Nephron progenitor cell (in vitro differentiated cells): ENCODE measurements around the gene PDZD4.

ENCODE experiments used
- DNase-seq: peaks from one replicate; pipeline ENCODE4 v3.0.0; 2021
- H3K27ac Mint-ChIP-seq: 2 replicates; pipeline ENCODE4 v1.8.0; 2021; ENCODE audit warnings: mild to moderate bottlenecking, moderate library complexity, mixed read lengths
- H3K27me3 Mint-ChIP-seq: 2 replicates; pipeline ENCODE4 v1.8.0; 2021; ENCODE audit warnings: mild to moderate bottlenecking, low read depth, mixed read lengths; ENCODE audit not compliant: poor library complexity
- H3K36me3 Mint-ChIP-seq: 2 replicates; pipeline ENCODE4 v1.8.0; 2021; ENCODE audit warnings: low read depth, mixed read lengths
- H3K4me1 Mint-ChIP-seq: 2 replicates; pipeline ENCODE4 v1.8.0; 2021; ENCODE audit warnings: mixed read lengths
- H3K4me3 Mint-ChIP-seq: 2 replicates; pipeline ENCODE4 v1.8.0; 2021; ENCODE audit warnings: mild to moderate bottlenecking, moderate library complexity, mixed read lengths
- H3K9me3 Mint-ChIP-seq: 2 replicates; pipeline ENCODE4 v1.8.0; 2021; ENCODE audit warnings: mild to moderate bottlenecking, moderate library complexity, mixed read lengths
- TF ChIP-seq, protein P1 (sequence below): fragments of 200-600 bp; sonication (generic); IDR thresholded peaks from 2 replicates; pipeline ENCODE4 v1.5.0; 2021; ENCODE audit warnings: antibody characterized with exemption

Gene PDZD4

GRCh38 chrX:153804621-153805020 is 25.7 kb downstream of the PDZD4 start:
- TF ChIP-seq, protein P1, sequence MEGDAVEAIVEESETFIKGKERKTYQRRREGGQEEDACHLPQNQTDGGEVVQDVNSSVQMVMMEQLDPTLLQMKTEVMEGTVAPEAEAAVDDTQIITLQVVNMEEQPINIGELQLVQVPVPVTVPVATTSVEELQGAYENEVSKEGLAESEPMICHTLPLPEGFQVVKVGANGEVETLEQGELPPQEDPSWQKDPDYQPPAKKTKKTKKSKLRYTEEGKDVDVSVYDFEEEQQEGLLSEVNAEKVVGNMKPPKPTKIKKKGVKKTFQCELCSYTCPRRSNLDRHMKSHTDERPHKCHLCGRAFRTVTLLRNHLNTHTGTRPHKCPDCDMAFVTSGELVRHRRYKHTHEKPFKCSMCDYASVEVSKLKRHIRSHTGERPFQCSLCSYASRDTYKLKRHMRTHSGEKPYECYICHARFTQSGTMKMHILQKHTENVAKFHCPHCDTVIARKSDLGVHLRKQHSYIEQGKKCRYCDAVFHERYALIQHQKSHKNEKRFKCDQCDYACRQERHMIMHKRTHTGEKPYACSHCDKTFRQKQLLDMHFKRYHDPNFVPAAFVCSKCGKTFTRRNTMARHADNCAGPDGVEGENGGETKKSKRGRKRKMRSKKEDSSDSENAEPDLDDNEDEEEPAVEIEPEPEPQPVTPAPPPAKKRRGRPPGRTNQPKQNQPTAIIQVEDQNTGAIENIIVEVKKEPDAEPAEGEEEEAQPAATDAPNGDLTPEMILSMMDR = no peak
- no peaks in the 10 kb centered on the region for H3K36me3 Mint-ChIP-seq
- no peak overlapping the region for H3K27ac Mint-ChIP-seq
- peaks cover 48% of the 10 kb centered on the region for H3K9me3 Mint-ChIP-seq
- no peaks in the 10 kb centered on the region for H3K27me3 Mint-ChIP-seq
- no peak overlapping the region for H3K4me3 Mint-ChIP-seq
- peaks cover 17% of the 10 kb centered on the region for H3K4me1 Mint-ChIP-seq
- DNase-seq = no peak

DNA sequence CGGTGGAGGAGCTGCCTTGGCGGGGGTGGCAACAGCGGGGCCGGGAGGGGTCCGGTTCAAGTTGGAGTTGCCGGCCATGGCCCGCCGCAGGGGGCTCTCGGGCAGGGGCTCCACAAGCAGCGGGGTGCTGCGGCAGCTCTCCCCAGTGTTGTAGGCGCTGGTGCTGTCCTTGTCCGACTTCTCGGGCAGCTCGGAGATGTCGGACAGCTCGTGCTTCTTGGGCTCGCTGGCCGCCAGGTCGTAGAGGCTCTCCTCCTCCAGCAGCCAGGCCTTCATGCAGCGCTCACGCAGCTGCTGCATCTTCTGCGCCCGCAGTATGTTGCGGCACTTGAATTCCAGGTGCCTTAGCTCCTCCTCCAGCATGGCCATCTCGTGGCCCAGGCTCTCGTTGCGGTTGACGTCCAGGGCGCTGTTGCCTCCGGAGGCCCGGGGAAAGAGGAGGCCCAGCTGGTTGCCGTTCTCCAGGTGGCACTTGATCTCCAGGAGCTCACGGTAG is 26.2 kb downstream of the PDZD4 start:
- Mint-ChIP-seq H3K27ac (no peak overlapping the region), H3K27me3 (no peaks in the 10 kb centered on the region), H3K36me3 (no peaks in the 10 kb centered on the region), H3K9me3 (peaks cover 48% of the 10 kb centered on the region), H3K4me1 (peaks cover 17% of the 10 kb centered on the region), H3K4me3 (no peak overlapping the region)
- no peak for DNase-seq
- TF ChIP-seq, protein P1 = no peak

GRCh38 chrX:153803211-153804099 is 26.9 kb downstream of the PDZD4 start:
- Mint-ChIP-seq H3K4me3 (no peak overlapping the region), H3K27ac (no peak overlapping the region), H3K9me3 (peaks cover 44% of the 10 kb centered on the region), H3K4me1 (peaks cover 17% of the 10 kb centered on the region), H3K27me3 (no peaks in the 10 kb centered on the region), H3K36me3 (no peaks in the 10 kb centered on the region)
- TF ChIP-seq, protein P1 = no peak
- no peak for DNase-seq

DNA sequence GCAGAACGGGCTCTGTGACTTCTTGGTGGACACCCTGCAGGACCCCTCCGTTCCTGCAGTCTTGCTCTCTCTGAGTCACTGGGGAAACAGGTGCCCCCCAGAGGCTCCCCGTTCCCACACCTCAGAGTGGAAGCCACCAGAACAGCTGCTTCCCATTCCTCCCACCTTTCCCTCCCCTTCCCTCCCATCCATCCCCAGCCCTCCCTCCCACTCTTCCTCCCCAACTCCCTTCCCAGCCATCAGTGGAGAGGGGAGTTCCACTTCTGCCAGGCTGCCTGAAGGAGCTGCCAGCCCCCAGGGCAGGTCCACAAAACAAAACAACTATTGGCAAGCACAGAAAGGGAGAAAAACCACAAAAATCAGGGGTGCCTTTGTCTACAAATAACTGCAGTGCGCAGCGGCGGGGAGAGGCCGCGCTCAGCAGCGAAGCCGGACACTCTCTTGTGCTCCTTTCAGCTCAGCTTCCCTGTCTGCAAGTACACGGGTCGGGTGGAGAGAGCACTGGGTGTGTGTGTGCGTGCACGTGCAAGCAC is 27.8 kb downstream of the PDZD4 start:
- H3K4me1 Mint-ChIP-seq = peaks cover 13% of the 10 kb centered on the region
- H3K27me3 Mint-ChIP-seq = no peaks in the 10 kb centered on the region
- DNase-seq = no peak
- H3K36me3 Mint-ChIP-seq = peaks cover 5% of the 10 kb centered on the region
- H3K9me3 Mint-ChIP-seq = peaks cover 44% of the 10 kb centered on the region
- TF ChIP-seq, protein P1 = no peak
- H3K4me3 Mint-ChIP-seq = no peak overlapping the region
- H3K27ac Mint-ChIP-seq = no peak overlapping the region

GRCh38 chrX:153801669-153802068 is 28.7 kb downstream of the PDZD4 start:
- H3K27me3 Mint-ChIP-seq = no peaks in the 10 kb centered on the region
- DNase-seq = no peak
- H3K36me3 Mint-ChIP-seq = peaks cover 5% of the 10 kb centered on the region
- TF ChIP-seq, protein P1 = no peak
- H3K4me3 Mint-ChIP-seq = no peak overlapping the region
- no peak overlapping the region for H3K27ac Mint-ChIP-seq
- H3K9me3 Mint-ChIP-seq = peaks cover 47% of the 10 kb centered on the region
- peaks cover 15% of the 10 kb centered on the region for H3K4me1 Mint-ChIP-seq
